Epithelial cell of proximal tubule (primary cell): ENCODE results near the gene PGBD5. TPM values are rescaled to one million over a fixed set of nuclear protein-coding genes. Genes with fewer than 3 reads are reported as not detected.

Experiments used
- DNase-seq: peaks from one replicate; pipeline ENCODE4 v3.0.0-alpha.2; 2011; ENCODE audit warnings: low read depth
- H3K4me3 ChIP-seq: 2 replicates; pipeline ENCODE4 v1.5.1; 2011; ENCODE audit warnings: low read depth, mild to moderate bottlenecking, low read length
- total RNA-seq: library from RNA; depleted of rRNA; stranded (reverse); fragments of >200 nt; gene quantifications from 2 replicates; pipeline ENCODE4 v1.2.3, GENCODE V29; 2015
- TF ChIP-seq, protein P1 (sequence below): conservative IDR thresholded peaks from 2 replicates; pipeline ENCODE4 v1.5.1; 2012; ENCODE audit warnings: low read depth, mild to moderate bottlenecking, low read length

Gene PGBD5
- total RNA-seq, 1 donor from 2014 or later = 18.0 TPM

DNA sequence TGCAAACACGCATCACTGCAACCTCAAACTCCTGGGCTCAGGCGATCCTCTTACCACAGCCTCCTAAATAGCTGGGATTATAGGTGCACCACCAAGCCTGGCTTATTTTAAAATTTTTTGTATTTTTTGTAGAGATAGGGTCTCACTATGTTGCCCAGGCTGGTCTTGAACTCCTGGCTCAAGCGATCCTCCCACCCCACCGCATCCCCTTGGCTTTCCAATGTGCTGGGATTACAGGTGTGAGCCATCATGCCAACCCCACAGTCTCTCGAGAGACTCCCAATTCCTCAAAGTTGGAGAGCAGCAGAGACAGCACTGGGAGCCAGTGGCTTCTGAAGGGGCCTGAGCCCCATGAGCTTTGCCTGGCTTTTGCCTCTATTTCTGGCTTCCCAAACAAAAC lies 42.7 kb downstream of the PGBD5 start:
- TF ChIP-seq, protein P1, sequence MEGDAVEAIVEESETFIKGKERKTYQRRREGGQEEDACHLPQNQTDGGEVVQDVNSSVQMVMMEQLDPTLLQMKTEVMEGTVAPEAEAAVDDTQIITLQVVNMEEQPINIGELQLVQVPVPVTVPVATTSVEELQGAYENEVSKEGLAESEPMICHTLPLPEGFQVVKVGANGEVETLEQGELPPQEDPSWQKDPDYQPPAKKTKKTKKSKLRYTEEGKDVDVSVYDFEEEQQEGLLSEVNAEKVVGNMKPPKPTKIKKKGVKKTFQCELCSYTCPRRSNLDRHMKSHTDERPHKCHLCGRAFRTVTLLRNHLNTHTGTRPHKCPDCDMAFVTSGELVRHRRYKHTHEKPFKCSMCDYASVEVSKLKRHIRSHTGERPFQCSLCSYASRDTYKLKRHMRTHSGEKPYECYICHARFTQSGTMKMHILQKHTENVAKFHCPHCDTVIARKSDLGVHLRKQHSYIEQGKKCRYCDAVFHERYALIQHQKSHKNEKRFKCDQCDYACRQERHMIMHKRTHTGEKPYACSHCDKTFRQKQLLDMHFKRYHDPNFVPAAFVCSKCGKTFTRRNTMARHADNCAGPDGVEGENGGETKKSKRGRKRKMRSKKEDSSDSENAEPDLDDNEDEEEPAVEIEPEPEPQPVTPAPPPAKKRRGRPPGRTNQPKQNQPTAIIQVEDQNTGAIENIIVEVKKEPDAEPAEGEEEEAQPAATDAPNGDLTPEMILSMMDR = no peak
- no peak for DNase-seq
- H3K4me3 ChIP-seq = no peak overlapping the region

DNA sequence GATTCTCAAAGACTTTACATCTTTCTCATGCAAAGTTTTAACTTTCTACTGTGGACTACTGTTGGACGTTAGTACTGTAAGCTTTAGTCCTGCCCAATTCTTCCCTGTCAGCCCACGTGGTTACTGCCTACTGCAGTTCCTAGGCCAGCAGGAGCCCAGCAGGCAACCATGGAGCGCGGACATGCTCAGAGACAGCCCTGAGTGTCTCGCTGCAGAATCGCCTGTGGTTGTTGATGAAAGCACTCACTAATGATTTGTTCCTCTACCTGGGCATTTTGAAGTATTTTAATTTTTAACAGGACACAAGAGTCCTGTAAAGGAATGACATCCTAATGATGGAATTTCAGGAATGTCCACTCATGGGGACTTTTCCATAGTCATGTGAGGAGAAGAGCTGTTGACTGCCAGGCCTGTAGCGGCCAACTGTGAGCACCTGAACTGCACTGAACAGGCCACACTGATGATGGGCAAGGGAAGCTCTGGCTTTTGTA lies 44.1 kb downstream of the PGBD5 start:
- TF ChIP-seq, protein P1 = no peak
- H3K4me3 ChIP-seq = no peak overlapping the region
- peak; percentile 70 for DNase-seq

DNA sequence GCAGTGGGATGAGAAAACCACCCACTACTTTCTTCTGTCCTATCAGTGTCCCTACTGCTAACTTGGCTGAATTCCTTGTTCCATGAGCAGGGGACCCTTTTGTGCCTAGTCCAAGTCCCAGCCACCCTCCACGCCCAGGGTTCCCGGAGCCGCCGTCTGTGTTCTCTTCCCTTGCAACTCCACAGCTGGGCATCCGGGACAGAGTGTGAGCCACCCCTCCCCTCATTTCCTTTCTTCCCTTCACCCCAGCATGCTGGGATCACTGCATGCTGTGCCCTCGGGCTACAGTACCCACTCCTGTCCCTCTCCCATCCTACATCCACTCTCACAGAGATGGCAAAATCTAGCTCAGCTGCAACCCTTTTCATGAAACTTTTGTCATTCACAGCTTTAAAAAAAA lies 44.5 kb downstream of the PGBD5 start:
- TF ChIP-seq, protein P1 = no peak
- no peak for DNase-seq
- H3K4me3 ChIP-seq = no peak overlapping the region

DNA sequence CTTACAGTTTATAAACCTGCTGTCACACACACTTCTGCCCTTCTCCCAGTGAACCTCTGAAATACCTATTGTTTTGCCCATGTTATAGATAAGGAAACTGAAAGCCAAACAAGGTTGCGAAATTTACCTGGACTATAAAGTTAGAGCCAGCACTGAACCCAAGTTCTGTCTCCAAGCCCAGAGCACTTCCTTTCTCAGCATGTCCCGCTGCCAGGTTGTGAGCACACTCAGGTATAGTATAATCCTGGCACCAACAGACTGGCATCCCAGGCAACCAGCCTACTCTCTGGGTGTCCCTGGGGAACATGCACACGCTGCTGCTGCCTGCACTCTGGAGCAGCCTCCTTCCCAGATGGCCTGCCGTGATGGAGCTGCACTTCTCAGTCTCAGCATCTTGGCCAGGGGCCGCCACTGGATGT lies 45.1 kb downstream of the PGBD5 start:
- DNase-seq = no peak
- TF ChIP-seq, protein P1 = no peak
- H3K4me3 ChIP-seq = no peak overlapping the region

DNA sequence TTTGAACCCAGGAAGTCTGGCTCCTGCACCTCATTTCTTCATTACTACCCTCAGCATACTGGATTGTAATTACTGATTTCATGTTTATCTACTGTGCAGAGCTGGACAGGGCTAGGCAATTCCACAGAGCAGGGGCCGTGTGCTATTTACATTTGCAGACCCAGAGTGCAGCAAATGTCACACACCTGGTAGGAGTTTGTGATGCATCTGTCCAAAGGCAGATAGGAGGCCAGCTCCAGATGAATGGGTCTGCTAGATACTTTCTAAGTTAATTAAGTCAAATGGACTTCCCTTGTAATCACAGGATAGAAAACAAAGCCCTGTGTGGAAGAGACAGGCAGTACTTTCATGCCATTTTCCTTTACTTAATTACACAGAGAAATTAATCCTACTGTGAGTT lies 46.2 kb downstream of the PGBD5 start:
- TF ChIP-seq, protein P1 = no peak
- no peak for DNase-seq
- no peak overlapping the region for H3K4me3 ChIP-seq

DNA sequence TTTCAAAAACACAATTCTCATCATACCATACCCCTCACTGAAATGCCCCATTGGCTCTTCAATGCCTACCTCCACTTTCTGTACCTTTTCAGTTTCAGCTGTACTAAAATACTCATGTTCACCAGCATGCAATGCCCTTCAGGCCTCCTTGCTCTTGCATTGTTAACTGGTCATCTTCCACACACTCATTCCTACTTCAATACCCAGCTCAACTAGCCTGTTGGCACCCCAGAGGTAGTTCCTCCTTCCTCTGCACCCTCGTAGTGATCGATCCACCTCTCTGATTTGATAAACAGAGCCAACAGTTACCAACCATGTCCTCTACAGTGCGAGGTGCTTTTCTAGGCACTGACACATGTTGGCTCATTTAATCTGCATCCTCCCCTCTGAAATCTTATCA lies 46.7 kb downstream of the PGBD5 start:
- TF ChIP-seq, protein P1 = no peak
- no peak for DNase-seq
- no peak overlapping the region for H3K4me3 ChIP-seq

DNA sequence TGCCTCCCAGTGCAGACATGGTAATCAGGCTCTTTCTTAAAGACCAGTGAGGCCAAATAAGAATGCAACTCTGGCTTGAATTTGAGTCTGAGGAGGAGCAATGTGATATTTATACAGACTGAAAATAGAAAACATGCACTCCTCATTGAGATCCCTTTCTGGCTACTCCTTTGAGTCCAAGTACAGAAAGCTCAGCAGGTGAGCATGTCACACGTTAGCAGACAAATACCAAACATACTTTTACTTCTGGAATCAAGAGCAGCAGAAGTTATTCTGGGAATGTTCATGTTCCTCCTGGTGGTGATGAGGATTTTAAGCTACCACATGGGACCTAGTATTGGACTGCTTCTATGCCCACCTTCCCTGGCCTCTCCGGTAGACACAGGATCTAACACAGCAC lies 48.3 kb downstream of the PGBD5 start:
- TF ChIP-seq, protein P1 = no peak
- DNase-seq = no peak
- H3K4me3 ChIP-seq = no peak overlapping the region
